OCI-LY7 (cell line): Measurements from ENCODE around the gene FBXL16. TPM values are rescaled to one million over a fixed set of nuclear protein-coding genes. Genes with fewer than 3 reads are reported as not detected.

Source experiments
- BruUV-seq: library from RNA; stranded (reverse); fragments of 400-500 nt; replicated peaks from 2 replicates; lab custom pipeline; 2021; lab: Mats Ljungman, UMichigan
- CTCF ChIA-PET: fragments of 300-600 bp; sonication (Branson Sonifier 250); formaldehyde crosslinking; loops from one replicate; lab custom pipeline; 2022; ENCODE audit warnings: antibody characterized with exemption; ENCODE audit not compliant: unreplicated experiment; lab: Charles Lee
- POLR2A ChIA-PET: fragments of 300-600 bp; sonication (Branson Sonifier 250); formaldehyde crosslinking; loops from one replicate; lab custom pipeline; 2022; ENCODE audit warnings: antibody characterized with exemption; lab: Charles Lee
- DNase-seq: peaks from one replicate; pipeline ENCODE4 v3.0.0-alpha.2; 2015; ENCODE audit warnings: low spot score
- H2AFZ ChIP-seq: fragments of 200-600 bp; sonication (generic), shearing (Covaris generic); 2 replicates; pipeline ENCODE4 v1.6.1; 2014; ENCODE audit warnings: mild to moderate bottlenecking, antibody characterized with exemption, low read length, moderate library complexity
- H3K27ac ChIP-seq: fragments of 200-600 bp; sonication (generic); 2 replicates; pipeline ENCODE4 v1.5.1; 2014; ENCODE audit warnings: mixed run types, low read depth, mild to moderate bottlenecking, moderate library complexity, low read length, inconsistent platforms; ENCODE audit not compliant: poor library complexity, severe bottlenecking
- H3K36me3 ChIP-seq: fragments of 200-600 bp; sonication (generic); 2 replicates; pipeline ENCODE4 v1.6.1; 2014; ENCODE audit warnings: mild to moderate bottlenecking, antibody characterized with exemption, low read length, moderate library complexity, mixed read lengths; ENCODE audit not compliant: insufficient read depth
- H3K4me1 ChIP-seq: fragments of 200-600 bp; sonication (generic); 2 replicates; pipeline ENCODE4 v1.5.1; 2014; ENCODE audit warnings: mild to moderate bottlenecking, low read length; ENCODE audit not compliant: insufficient read depth, poor library complexity, severe bottlenecking
- H3K4me2 ChIP-seq: fragments of 200-600 bp; sonication (generic); 2 replicates; pipeline ENCODE4 v1.6.1; 2014; ENCODE audit warnings: mild to moderate bottlenecking, low read length
- H3K4me3 ChIP-seq: fragments of 200-600 bp; sonication (generic); 2 replicates; pipeline ENCODE4 v1.5.1; 2014; ENCODE audit warnings: mild to moderate bottlenecking, low read depth, low read length; ENCODE audit not compliant: poor library complexity, severe bottlenecking
- H3K79me2 ChIP-seq: fragments of 200-600 bp; sonication (generic); 2 replicates; pipeline ENCODE4 v1.6.1; 2016; ENCODE audit warnings: low read depth, mild to moderate bottlenecking, low read length, moderate library complexity, mixed read lengths; ENCODE audit not compliant: insufficient read depth
- H3K9me2 ChIP-seq: fragments of 200-600 bp; sonication (generic); 2 replicates; pipeline ENCODE4 v1.6.1; 2016; ENCODE audit warnings: mild to moderate bottlenecking, low read length, mixed read lengths; ENCODE audit not compliant: insufficient read depth
- H3K9me3 ChIP-seq: fragments of 200-600 bp; sonication (generic); 2 replicates; pipeline ENCODE4 v1.6.1; 2014; ENCODE audit warnings: mild to moderate bottlenecking, mixed run types, low read length, mixed read lengths
- H4K20me1 ChIP-seq: fragments of 200-600 bp; sonication (generic); 2 replicates; pipeline ENCODE4 v1.6.1; 2014; ENCODE audit warnings: mild to moderate bottlenecking, antibody characterized with exemption, low read length, moderate library complexity, mixed read lengths; ENCODE audit not compliant: insufficient read depth
- EZH2phosphoT487 ChIP-seq: fragments of 200-600 bp; sonication (generic); IDR thresholded peaks from 2 replicates; pipeline ENCODE4 v1.6.1; 2018; ENCODE audit warnings: low read depth, borderline replicate concordance, mild to moderate bottlenecking, mixed run types, antibody characterized with exemption, low read length, moderate library complexity, mixed read lengths
- intact Hi-C: fragments of 100-400 bp; cut with micrococcal nuclease; formaldehyde crosslinking; loops from one replicate; pipeline ENCODE4 v1.10.0; 2022; ENCODE audit not compliant: unreplicated experiment
- total RNA-seq, 2 experiments: library from RNA; depleted of rRNA in 1 of 2; stranded (reverse); fragments of >200 nt in 1 of 2; shearing (Covaris generic) in 1 of 2; gene quantifications; 2 replicates each; pipeline ENCODE4 v1.2.3, GENCODE V29; 2014 to 2022
- TF ChIP-seq, protein P1 (sequence below): fragments of 200-600 bp; sonication (generic); conservative IDR thresholded peaks from 2 replicates; pipeline ENCODE4 v1.5.1; 2014; ENCODE audit warnings: mild to moderate bottlenecking, antibody characterized with exemption, low read length, moderate library complexity, mixed read lengths

Gene FBXL16
- total RNA-seq, 2 experiments from 2014 or later, result 0.16 to 0.42 TPM

- no peaks in the 10 kb centered on the region for H3K79me2 ChIP-seq
- no peaks in the 10 kb centered on the region for H4K20me1 ChIP-seq
- TF ChIP-seq, protein P1, sequence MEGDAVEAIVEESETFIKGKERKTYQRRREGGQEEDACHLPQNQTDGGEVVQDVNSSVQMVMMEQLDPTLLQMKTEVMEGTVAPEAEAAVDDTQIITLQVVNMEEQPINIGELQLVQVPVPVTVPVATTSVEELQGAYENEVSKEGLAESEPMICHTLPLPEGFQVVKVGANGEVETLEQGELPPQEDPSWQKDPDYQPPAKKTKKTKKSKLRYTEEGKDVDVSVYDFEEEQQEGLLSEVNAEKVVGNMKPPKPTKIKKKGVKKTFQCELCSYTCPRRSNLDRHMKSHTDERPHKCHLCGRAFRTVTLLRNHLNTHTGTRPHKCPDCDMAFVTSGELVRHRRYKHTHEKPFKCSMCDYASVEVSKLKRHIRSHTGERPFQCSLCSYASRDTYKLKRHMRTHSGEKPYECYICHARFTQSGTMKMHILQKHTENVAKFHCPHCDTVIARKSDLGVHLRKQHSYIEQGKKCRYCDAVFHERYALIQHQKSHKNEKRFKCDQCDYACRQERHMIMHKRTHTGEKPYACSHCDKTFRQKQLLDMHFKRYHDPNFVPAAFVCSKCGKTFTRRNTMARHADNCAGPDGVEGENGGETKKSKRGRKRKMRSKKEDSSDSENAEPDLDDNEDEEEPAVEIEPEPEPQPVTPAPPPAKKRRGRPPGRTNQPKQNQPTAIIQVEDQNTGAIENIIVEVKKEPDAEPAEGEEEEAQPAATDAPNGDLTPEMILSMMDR, result no peak
- no peak for TF ChIP-seq EZH2phosphoT487
- no peak overlapping the region for H3K4me2 ChIP-seq
- H3K36me3 ChIP-seq, result no peaks in the 10 kb centered on the region
- no peak overlapping the region for H3K4me3 ChIP-seq
- intact Hi-C loops, result no loop called here
- no TSS peak for BruUV-seq
- no peak for DNase-seq
- no peaks in the 10 kb centered on the region for H3K9me3 ChIP-seq
- ChIA-PET POLR2A (no interaction called here), CTCF (no interaction called here)
- no peaks in the 10 kb centered on the region for H3K4me1 ChIP-seq
- H2AFZ ChIP-seq, result no peak overlapping the region
- H3K9me2 ChIP-seq, result no peaks in the 10 kb centered on the region
- no peak overlapping the region for H3K27ac ChIP-seq
These were observed 46.4 kb upstream of the FBXL16 start for GRCh38 chr16:752007-752312.

GRCh38 chr16:751152-752006, 45.8 kb upstream of the FBXL16 start:
- intact Hi-C loops, result no loop called here
- no peak for TF ChIP-seq EZH2phosphoT487
- TF ChIP-seq, protein P1, result no peak
- H3K79me2 ChIP-seq, result no peaks in the 10 kb centered on the region
- POLR2A ChIA-PET, result no interaction called here
- H4K20me1 ChIP-seq, result no peaks in the 10 kb centered on the region
- no peak overlapping the region for H3K27ac ChIP-seq
- no peaks in the 10 kb centered on the region for H3K9me2 ChIP-seq
- H3K36me3 ChIP-seq, result no peaks in the 10 kb centered on the region
- DNase-seq, result no peak
- H3K9me3 ChIP-seq, result no peaks in the 10 kb centered on the region
- no peak overlapping the region for H2AFZ ChIP-seq
- BruUV-seq, result no TSS peak
- H3K4me3 ChIP-seq, result no peak overlapping the region
- H3K4me2 ChIP-seq, result no peak overlapping the region
- CTCF ChIA-PET, result no interaction called here
- no peaks in the 10 kb centered on the region for H3K4me1 ChIP-seq

- no peaks in the 10 kb centered on the region for H3K9me3 ChIP-seq
- CTCF ChIA-PET, result no interaction called here
These were observed 44.9 kb upstream of the FBXL16 start for GRCh38 chr16:750485-750884.

More at GRCh38 chr16:750485-750884, 44.9 kb upstream of the FBXL16 start:
- POLR2A ChIA-PET, result no interaction called here
- Histone ChIP-seq H3K4me1 (peaks cover 3% of the 10 kb centered on the region), H3K27ac (no peak overlapping the region), H2AFZ (no peak overlapping the region), H3K4me3 (no peak overlapping the region), H3K79me2 (no peaks in the 10 kb centered on the region), H3K9me2 (no peaks in the 10 kb centered on the region), H3K4me2 (no peak overlapping the region), H3K36me3 (no peaks in the 10 kb centered on the region), H4K20me1 (no peaks in the 10 kb centered on the region)
- no peak for TF ChIP-seq EZH2phosphoT487
- DNase-seq, result no peak
- intact Hi-C loops, result no loop called here
- no TSS peak for BruUV-seq
